Subcutaneous adipose tissue (tissue), 4 donors: ENCODE results near the gene HECA. TPM values are rescaled to one million over a fixed set of nuclear protein-coding genes. Genes with fewer than 3 reads are reported as not detected.

Experiments used
- total RNA-seq, 4 donors: library from RNA; depleted of rRNA; stranded (reverse); fragments of >200 nt; gene quantifications; one replicate each; pipeline ENCODE4 v1.1.0, GENCODE V29; 2016
- TF ChIP-seq, protein P1 (sequence below): fragments of 450-650 bp; IDR thresholded peaks from one replicate; pipeline ENCODE4 v1.5.1; 2016; ENCODE audit warnings: low read depth, mild to moderate bottlenecking, control low read depth, antibody characterized with exemption, moderate library complexity

HECA gene, protein sequence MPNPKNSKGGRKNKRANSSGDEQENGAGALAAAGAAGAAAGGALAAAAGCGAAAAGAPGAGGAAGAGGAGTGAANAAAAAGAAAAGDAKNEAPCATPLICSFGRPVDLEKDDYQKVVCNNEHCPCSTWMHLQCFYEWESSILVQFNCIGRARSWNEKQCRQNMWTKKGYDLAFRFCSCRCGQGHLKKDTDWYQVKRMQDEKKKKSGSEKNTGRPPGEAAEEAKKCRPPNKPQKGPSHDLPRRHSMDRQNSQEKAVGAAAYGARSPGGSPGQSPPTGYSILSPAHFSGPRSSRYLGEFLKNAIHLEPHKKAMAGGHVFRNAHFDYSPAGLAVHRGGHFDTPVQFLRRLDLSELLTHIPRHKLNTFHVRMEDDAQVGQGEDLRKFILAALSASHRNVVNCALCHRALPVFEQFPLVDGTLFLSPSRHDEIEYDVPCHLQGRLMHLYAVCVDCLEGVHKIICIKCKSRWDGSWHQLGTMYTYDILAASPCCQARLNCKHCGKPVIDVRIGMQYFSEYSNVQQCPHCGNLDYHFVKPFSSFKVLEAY
- total RNA-seq: 10 to 100 TPM; 37.5 to 57.1 (median 49.1) TPM

DNA sequence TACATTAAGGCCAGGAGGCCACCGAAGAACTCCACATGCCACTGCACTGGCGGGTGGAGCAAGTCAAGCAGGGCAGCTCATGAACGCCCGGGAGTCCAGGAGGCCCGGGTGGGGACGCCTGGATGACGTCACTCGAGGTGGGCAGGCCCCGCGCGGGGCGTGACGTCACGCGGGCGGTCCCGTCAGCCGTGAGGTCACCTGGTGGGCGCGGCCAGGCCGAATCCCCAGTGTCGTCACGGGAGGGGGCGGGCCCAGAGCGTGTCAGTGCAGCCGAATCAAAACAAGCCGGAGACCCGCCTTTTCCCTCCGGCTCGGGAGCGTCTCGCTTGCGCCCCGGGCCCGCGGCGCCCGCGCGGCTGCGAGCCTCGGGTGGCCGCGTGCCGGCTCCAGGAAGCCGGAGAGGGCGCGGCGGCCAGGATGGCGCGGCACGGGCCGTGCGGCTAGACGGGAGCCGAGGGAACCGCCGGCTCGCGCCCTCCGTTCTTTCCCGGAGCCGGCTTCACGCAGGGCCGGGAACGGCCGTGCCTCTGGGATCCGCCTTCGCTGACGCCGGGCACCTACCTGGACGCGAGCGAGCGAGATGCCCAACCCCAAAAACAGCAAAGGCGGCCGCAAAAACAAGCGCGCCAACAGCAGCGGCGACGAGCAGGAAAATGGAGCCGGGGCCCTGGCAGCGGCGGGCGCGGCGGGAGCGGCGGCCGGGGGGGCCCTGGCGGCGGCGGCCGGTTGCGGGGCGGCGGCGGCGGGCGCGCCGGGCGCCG lies at the start of gene HECA:
Gene HECA (plus strand): TSS at position 264 of the 761 bp plus-strand sequence. CDS start 317 bp downstream, at position 581.
- TF ChIP-seq, protein P1, sequence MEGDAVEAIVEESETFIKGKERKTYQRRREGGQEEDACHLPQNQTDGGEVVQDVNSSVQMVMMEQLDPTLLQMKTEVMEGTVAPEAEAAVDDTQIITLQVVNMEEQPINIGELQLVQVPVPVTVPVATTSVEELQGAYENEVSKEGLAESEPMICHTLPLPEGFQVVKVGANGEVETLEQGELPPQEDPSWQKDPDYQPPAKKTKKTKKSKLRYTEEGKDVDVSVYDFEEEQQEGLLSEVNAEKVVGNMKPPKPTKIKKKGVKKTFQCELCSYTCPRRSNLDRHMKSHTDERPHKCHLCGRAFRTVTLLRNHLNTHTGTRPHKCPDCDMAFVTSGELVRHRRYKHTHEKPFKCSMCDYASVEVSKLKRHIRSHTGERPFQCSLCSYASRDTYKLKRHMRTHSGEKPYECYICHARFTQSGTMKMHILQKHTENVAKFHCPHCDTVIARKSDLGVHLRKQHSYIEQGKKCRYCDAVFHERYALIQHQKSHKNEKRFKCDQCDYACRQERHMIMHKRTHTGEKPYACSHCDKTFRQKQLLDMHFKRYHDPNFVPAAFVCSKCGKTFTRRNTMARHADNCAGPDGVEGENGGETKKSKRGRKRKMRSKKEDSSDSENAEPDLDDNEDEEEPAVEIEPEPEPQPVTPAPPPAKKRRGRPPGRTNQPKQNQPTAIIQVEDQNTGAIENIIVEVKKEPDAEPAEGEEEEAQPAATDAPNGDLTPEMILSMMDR: no peak

DNA sequence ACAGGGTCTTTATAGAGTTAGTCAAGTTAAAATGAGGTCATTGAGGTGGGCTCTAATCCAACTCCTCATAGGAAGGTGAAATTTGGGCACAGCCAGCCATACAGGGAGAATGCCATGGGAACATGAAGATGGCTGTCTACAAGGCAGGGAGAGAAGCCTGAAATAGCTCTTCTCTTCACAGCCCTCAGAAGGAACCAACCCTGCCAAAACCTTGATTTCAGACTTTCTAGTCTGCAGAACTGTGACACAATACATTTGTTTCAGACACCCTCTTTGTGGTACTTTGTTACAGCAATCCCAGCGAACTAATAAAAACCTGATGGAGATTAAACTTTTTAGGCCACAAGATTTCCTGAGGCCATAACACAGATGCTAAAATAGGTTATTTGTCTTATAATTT lies 43.1 kb upstream of the HECA start:
- TF ChIP-seq, protein P1: no peak

DNA sequence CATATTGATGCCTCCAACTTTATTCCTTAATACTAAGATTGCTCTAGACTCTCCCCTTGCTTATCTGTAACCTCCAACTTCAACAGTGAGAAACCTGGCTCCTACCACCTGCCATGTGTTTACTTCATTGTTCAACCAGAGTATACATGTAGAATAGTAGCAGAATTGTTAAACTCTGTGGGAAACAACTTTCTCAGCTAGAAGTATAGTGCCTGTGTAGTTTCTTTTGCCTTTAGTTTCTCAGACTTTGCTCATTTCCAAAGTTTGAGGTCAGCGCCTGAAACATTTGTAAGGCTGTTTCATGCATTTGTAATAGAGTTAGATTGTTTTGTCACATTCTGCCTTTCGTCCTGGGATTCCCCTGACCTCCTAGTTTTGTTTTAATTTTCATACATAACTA lies 34.9 kb upstream of the HECA start:
- TF ChIP-seq, protein P1: no peak

- TF ChIP-seq, protein P1: no peak
These were observed 27.8 kb upstream of the HECA start for GRCh38 chr6:139107051-139107450.

DNA sequence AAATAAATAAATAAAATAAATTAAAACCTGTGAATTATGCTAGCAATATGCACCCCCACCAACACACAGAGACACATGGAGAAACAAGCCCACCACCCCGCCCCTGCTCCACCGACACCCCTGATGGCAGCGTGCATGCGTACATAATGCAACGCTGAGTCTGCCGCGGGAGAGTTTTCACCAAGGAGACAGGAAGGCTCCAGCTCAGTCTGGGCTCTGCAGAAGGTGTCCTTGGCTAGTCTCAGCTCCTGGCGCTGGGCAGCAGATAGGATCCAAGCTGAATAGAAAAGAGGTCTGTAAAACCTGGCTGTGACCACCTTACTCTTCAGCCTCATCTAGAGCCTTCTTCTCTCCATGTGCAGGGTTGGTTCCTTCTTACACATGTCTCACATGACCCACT lies 26.5 kb upstream of the HECA start:
- TF ChIP-seq, protein P1: no peak

DNA sequence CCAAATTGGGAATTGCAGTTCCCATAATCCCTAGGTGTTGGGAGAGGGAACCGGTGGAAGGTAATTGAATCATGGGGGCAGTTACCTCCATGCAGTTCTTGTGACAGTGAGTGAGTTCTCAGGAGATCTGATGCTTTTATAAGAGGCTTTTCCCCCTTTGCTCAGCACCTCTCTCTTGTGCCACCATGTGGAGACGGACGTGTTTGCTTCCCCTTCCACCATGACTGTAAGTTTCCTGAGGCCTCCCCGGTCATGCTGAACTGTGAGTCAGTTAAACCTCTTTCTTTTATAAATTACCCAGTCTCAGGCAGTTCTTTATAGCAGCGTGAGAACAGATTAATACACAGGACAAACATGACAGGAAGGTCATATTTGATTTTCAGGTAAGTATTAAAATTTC lies 25.3 kb upstream of the HECA start:
- TF ChIP-seq, protein P1: no peak

DNA sequence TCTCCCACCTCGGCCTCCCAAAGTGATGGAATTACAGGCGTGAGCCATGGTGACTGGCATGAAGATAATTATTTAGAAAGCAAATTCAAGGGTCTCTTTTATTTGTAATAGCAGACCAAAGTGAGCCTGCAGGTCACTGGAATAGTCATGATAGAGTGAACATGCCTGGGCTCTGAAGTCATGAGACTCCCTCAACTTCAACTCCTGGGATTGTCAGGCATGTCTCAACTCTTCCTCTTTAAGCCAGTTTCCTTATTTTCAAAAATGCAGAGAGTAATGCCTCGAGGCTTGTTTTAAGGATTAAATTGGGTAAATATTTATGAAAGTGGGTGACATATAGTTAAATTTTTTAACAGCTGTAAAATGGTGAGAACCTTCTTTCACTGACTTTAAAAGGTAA lies 22.7 kb upstream of the HECA start:
- TF ChIP-seq, protein P1: no peak
